Epithelial cell of proximal tubule (primary cell): ENCODE measurements around the gene SOX6. TPM values are rescaled to one million over a fixed set of nuclear protein-coding genes. Genes with fewer than 3 reads are reported as not detected.

Experiments used
- DNase-seq: peaks from one replicate; pipeline ENCODE4 v3.0.0-alpha.2; 2011; ENCODE audit warnings: low read depth
- H3K4me3 ChIP-seq: 2 replicates; pipeline ENCODE4 v1.5.1; 2011; ENCODE audit warnings: low read depth, mild to moderate bottlenecking, low read length
- CTCF ChIP-seq: conservative IDR thresholded peaks from 2 replicates; pipeline ENCODE4 v1.5.1; 2012; ENCODE audit warnings: low read depth, mild to moderate bottlenecking, low read length
- total RNA-seq: library from RNA; depleted of rRNA; stranded (reverse); fragments of >200 nt; gene quantifications from 2 replicates; pipeline ENCODE4 v1.2.3, GENCODE V29; 2015

SOX6 gene
- total RNA-seq, 1 donor from 2014 or later = 1.6 TPM

DNA sequence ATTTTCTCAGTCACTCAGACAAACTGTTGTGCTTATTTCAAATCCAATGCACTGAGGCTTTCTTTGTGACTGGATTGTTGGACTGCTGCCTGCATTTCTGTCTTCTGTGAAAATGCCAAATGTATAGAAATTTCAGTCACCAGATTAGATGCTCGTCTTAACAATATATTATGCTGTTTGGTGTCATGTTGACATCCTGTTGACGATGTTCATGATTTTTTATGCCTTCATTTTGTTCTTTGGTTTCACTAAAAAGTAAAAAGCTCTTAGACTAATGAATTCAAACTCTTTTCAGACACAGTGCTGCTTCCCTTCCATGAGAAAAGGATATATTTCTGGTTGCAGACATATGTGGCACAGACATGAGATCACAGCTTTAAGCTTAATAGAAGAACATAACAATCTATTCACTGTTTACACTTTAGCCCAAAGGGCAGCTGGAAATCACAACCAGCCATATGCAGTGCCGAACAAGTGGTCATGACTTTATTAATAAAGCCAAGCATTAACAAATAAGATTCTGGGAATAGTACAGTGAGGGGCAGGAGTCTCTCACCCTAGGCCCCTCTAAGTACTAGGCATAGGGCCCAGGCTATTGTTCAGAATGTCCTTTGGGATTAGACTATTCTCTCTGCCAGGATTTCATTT is 9.4 kb upstream of the SOX6 start:
- TF ChIP-seq CTCF = no peak
- H3K4me3 ChIP-seq = no peak overlapping the region
- no peak for DNase-seq

DNA sequence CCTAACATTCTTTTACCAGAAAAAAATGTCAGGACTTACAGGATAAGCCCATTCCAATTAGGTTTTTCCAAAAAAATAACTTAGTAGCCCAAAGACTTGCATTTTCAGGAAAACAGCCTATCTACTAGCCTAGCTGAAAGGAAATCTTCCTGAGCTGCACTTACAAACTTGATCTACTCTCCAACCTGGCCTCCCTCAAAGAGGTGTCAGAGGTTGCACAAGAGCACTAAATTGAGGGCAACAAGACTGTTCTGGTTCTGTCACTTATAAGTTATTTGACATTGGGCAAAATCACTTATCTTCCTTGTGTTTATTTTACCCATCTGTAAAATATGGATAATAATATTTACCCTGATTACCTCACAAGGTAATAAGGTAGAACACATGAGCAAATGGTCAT is 7.9 kb upstream of the SOX6 start:
- no peak for DNase-seq
- H3K4me3 ChIP-seq = no peak overlapping the region
- no peak for TF ChIP-seq CTCF

- TF ChIP-seq CTCF = no peak
- no peak overlapping the region for H3K4me3 ChIP-seq
- no peak for DNase-seq
Measured at GRCh38 chr11:16363706-16364105, 7.4 kb upstream of the SOX6 start.

DNA sequence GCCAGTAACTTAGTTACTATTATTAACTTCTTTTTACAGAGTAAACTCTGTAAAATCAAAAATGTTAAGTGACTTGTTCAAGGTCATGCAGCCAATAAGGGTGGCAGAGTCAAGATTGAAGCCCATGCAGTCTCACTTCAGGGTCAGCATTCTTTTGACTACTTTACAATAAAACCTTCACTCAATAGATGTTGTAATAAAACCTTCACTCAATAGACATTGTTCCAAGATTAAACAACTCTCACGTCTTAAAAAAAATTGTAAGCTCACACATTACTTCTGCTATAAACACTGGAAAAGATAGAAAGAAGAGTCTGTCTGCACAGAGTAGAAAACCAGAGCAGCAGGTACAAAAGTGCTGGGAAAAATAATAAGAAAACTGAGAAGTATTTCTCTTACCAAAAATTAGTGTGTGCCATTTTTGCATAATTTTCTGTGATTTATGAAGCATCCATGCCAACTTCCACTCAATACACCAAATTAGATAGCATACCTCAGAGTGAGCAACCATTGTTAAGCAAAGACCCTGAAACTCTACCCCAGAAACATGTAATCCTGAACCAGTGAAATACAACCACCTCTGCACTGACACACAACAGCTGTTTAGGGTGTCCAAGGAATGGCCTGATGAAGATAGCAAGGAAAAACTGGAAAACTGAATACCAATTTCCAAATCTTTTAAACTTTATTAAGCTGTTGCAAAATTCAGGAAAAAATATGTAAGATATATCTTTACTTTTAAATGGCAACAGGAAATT is 4.9 kb upstream of the SOX6 start:
- DNase-seq = no peak
- TF ChIP-seq CTCF = no peak

DNA sequence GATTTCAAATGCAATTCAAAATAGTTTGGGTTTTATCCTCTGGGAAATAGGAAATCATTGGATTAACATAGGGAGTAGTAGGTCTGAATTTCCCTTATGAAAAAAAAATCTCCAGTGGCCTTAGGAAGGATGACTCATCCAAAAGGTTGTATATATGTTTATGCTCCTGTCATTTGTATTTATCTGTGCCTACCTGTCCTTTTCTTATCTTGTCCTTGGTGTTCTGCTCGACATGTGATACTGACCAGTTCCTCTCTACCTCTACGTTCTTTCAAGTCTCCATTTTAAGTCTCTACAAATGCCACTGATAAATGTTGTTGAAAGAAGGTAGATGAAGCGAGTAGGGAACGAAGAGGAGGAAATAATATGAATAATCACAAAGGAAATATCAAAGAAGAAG is 3.0 kb upstream of the SOX6 start:
- TF ChIP-seq CTCF = no peak
- no peak for DNase-seq
- no peak overlapping the region for H3K4me3 ChIP-seq

More for the DNA sequence above, 4.9 kb upstream of the SOX6 start:
- no peak overlapping the region for H3K4me3 ChIP-seq

DNA sequence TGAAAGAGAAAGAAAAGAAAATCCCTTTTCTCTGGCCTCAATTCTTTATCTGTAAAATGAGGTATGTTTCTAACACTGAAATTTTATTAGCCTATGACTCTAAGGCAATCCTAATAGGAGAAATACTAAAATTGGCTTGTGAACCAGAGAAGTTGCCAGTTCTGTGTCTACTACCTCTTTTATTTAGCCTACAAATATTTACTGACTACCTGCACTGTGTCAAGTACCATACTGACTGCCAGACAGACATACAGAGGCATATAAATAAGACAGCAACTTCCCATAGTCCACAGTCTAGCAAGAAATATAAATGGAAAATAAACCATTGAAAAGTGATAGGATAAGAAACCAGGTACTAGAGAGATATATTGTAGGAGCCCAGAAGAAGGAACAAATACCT is 2.4 kb upstream of the SOX6 start:
- no peak for DNase-seq
- H3K4me3 ChIP-seq = no peak overlapping the region
- no peak for TF ChIP-seq CTCF

GRCh38 chr11:16357775-16358174 is 1.4 kb upstream of the SOX6 start:
- no peak for DNase-seq
- H3K4me3 ChIP-seq = no peak overlapping the region
- TF ChIP-seq CTCF = no peak
